Right atrium auricular region (tissue), 2 donors: ENCODE data around the gene TFCP2L1. TPM values are rescaled to one million over a fixed set of nuclear protein-coding genes. Genes with fewer than 3 reads are reported as not detected.

Experiments
- DNase-seq: peaks from one replicate; pipeline ENCODE4 v3.0.0-alpha.2; 2019; ENCODE audit warnings: low spot score
- H3K27ac ChIP-seq, 2 donors: fragments of 200-600 bp; sonication (generic); 1 replicate in 1 of 2; 2 replicates in 1 of 2; pipeline ENCODE4 v1.5.1; 2016 to 2019
- H3K27me3 ChIP-seq, 2 donors: fragments of 200-600 bp; sonication (generic); one replicate each; pipeline versions ENCODE4 v1.5.1 to v1.6.0; 2017 to 2019
- H3K36me3 ChIP-seq: fragments of 200-600 bp; sonication (generic); one replicate; pipeline ENCODE4 v1.5.1; 2016
- H3K4me1 ChIP-seq, 2 donors: fragments of 200-600 bp; sonication (generic); one replicate each; pipeline versions ENCODE4 v1.5.1 to v1.6.0; 2017 to 2019
- H3K4me3 ChIP-seq, 2 donors: fragments of 200-600 bp; sonication (generic); 1 replicate in 1 of 2; 2 replicates in 1 of 2; pipeline ENCODE4 v1.5.1; 2017 to 2019; ENCODE audit warnings: mild to moderate bottlenecking in 1 of 2, moderate library complexity in 1 of 2
- H3K9me3 ChIP-seq, 2 donors: fragments of 200-600 bp; sonication (generic); one replicate each; pipeline ENCODE4 v1.5.1; 2019
- total RNA-seq, 2 donors: library from RNA; depleted of rRNA; stranded (reverse); fragments of >200 nt; gene quantifications; one replicate each; pipeline ENCODE4 v1.1.0, GENCODE V29; 2016
- TF ChIP-seq, protein P1 (sequence below), 2 donors: fragments of 200-600 bp; sonication (generic); IDR thresholded peaks; one replicate each; pipeline ENCODE4 v1.5.1; 2019; ENCODE audit warnings: antibody characterized with exemption in 2 of 2

The TFCP2L1 gene
- total RNA-seq, 2 donors from 2014 or later = 0.28 to 0.44 TPM

DNA sequence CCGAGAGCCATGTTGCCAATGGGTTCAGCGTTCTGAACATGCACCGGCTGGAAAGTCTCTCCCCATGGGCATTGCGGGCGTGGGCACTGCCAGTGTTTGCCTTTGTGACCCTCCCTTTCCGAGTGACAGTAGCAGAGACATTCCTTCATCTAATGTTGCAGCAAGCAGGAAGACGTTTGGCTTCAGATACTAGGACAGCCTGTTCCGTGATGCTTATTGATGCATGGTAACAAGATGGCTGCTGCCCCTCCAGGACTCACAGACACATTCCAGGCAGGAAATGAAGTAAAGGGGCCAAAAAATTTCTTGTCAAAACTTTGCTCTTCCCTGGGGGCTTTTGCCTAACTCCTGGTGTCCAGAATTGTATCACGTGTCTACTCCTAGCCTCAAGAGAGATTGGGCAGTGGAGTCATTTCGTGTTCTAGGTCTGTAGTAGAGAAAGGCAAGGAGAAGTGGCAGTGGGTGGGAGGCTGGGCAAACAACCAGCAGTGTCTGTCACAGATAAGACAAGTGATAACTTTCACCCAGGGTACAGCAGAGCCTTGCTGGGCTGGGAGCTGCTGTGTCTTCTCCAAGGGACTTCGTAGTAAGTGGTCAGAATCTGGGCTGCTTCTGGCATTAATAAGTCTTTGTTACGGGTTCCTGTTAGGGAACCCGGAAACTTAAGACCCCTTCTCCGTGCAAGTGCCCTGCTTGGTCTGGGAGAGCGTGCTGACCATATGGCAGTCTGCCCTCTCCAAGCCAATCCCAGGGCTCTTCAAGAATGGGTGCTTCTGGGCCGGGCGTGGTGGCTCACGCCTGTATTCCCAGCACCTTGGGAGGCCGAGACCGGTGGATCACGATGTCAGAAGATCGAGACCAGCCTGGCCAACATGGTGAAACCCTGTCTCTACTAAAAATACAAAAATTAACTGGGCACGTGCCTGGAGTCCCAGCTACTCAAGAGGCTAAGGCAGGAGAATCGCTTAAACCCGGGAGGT lies 93.5 kb downstream of the TFCP2L1 start:
- H3K9me3 ChIP-seq = no peaks in the 10 kb centered on the region
- H3K4me1 ChIP-seq = peaks cover 0 to under 1% of the 10 kb centered on the region in 2 donors

DNA sequence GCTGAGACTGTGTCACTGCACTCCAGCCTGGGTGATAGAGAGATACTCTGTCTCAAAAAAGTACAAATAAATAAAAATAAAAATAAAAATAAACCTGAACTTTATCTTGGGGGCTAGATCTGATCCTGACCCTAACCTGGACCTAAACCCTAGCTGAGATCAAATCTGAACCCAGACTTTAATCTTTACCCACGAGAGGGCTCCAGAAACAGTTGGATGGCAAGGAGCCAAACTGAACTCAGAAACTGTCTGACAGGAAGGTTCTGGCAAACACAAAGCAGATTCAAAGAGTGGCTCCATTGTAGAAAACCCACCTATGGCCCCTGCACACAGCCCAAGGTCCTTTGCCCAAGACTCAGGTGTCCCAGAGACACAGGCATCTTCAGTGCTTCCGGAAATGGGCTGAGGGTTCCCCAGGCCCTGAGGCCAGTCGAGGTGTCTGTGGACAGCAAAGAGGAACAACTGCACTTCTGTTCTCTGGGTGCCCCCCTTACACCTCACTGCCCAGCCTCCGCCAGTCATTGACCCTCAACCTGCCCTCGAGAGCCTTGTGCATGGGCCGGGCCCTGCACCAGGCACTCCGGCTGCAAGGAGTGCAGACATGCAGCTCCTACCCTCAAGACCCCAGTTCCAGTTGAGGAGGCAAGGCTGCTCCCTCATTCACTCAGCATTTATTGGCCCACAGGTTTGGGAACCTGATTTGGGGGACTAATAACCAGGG lies 95.2 kb downstream of the TFCP2L1 start:
- Histone ChIP-seq H3K27me3 (no peaks in the 10 kb centered on the region), H3K36me3 (no peaks in the 10 kb centered on the region), H3K9me3 (no peaks in the 10 kb centered on the region), H3K4me3 (no peak overlapping the region), H3K4me1 (no peaks in the 10 kb centered on the region), H3K27ac (no peak overlapping the region)
- TF ChIP-seq, protein P1, sequence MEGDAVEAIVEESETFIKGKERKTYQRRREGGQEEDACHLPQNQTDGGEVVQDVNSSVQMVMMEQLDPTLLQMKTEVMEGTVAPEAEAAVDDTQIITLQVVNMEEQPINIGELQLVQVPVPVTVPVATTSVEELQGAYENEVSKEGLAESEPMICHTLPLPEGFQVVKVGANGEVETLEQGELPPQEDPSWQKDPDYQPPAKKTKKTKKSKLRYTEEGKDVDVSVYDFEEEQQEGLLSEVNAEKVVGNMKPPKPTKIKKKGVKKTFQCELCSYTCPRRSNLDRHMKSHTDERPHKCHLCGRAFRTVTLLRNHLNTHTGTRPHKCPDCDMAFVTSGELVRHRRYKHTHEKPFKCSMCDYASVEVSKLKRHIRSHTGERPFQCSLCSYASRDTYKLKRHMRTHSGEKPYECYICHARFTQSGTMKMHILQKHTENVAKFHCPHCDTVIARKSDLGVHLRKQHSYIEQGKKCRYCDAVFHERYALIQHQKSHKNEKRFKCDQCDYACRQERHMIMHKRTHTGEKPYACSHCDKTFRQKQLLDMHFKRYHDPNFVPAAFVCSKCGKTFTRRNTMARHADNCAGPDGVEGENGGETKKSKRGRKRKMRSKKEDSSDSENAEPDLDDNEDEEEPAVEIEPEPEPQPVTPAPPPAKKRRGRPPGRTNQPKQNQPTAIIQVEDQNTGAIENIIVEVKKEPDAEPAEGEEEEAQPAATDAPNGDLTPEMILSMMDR (IDR thresholded peaks at IDR 0.05) = no peak
- DNase-seq = no peak

More for the DNA sequence above, 93.5 kb downstream of the TFCP2L1 start:
- Histone ChIP-seq H3K27ac (no peak overlapping the region), H3K27me3 (no peaks in the 10 kb centered on the region), H3K4me3 (no peak overlapping the region), H3K36me3 (no peaks in the 10 kb centered on the region)
- TF ChIP-seq, protein P1 (IDR thresholded peaks at IDR 0.05) = no peak
- DNase-seq = no peak

DNA sequence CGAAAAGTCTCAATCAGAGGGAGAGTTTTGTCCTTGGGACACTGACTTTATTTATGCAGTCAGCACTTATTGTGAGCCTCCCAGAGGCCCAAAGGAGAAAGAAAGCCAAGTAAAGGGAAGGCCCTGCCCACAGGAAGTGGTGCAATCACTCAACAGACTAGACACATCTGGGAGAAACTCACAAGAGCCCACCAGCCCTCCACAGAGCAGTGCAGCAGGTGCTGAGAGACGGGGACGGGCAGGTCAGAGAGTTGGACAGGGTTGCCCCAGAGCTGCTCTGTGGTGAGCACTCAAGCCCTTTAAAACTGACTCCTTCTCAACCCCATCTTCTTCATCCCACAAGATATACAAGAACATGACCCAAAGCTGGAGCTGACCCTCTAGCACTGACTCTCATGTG lies 96.0 kb downstream of the TFCP2L1 start:
- Histone ChIP-seq H3K4me3 (no peak overlapping the region), H3K27me3 (no peaks in the 10 kb centered on the region), H3K27ac (no peak overlapping the region), H3K36me3 (no peaks in the 10 kb centered on the region), H3K4me1 (no peaks in the 10 kb centered on the region), H3K9me3 (no peaks in the 10 kb centered on the region)
- TF ChIP-seq, protein P1 (IDR thresholded peaks at IDR 0.05) = no peak
- DNase-seq = no peak

DNA sequence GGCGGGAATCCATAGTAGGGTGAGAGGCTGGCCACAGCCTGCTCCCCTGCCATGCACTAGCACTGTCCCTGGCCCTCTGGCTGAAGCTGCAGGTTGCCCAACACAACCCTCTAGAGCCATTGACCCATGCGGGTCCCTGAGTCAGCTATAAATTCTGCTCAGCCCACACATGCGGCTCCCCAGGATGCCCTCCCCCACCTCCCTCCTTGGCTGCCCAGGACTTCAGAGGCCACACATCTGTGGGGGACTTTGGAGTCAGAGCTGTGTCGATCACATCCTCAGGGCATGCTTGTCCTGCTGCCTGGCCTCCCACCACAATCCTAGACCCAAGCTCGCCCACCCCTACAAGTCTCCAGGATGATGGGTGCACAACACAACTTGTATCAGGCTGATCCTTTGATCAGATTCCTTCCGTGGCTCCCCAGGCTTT lies 97.0 kb downstream of the TFCP2L1 start:
- Histone ChIP-seq H3K27ac (no peak overlapping the region), H3K27me3 (no peaks in the 10 kb centered on the region), H3K4me1 (no peaks in the 10 kb centered on the region), H3K36me3 (no peaks in the 10 kb centered on the region), H3K9me3 (no peaks in the 10 kb centered on the region), H3K4me3 (no peak overlapping the region)
- DNase-seq = no peak
- TF ChIP-seq, protein P1 (IDR thresholded peaks at IDR 0.05) = no peak

DNA sequence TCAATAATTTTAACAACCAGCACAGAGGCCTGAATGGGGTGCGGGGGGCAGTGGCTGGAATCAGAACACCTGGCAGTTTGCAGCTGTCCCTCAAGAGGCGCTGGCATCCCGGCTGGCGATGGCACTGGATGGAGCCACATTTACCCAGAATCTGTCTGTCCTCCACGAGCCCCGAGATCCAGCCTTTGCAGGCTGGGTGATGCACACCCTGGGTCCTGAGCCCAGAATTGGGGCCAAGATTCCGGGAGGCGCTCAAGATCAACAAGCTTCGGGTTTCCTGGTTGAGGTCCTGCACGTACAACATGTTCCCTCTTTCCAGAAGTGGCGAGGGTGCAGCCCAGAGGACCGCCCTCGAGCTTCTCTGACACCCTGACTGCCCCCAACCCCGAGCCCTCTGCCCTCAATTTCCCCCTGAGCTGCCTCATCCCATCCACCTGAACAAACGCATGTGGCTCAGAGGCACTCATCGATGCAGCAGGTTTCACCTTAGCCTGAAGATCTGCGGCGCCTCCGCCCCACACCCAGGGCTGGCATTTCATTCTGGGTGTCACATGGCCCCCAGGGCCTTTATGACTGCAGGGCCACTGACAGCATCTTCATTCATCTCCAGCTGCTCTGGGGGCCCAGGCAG lies 97.5 kb downstream of the TFCP2L1 start:
- no peak for DNase-seq
- Histone ChIP-seq H3K4me1 (no peaks in the 10 kb centered on the region), H3K27ac (no peak overlapping the region), H3K27me3 (no peaks in the 10 kb centered on the region), H3K4me3 (no peak overlapping the region), H3K9me3 (no peaks in the 10 kb centered on the region), H3K36me3 (no peaks in the 10 kb centered on the region)
- TF ChIP-seq, protein P1 (IDR thresholded peaks at IDR 0.05) = no peak
